CD4-positive, alpha-beta T cell treated with Interleukin-17A for 1 hour (primary cell): ENCODE measurements around the gene TMCO6.
A peak's percentile ranks its signal among the peaks of the same experiment; 100 is the strongest.
"Not testable (repeated sequence)": the region's sequence is repeated elsewhere in the genome, so short reads cannot be mapped to it uniquely, and the experiment has no call there.

Source experiments
- DNase-seq: peaks from one replicate; pipeline ENCODE4 v3.0.0-alpha.2; 2020

TMCO6 gene

GRCh38 chr5:140639148-140639981, at the start of gene TMCO6:
Gene TMCO6, plus strand, starts transcription at chr5:140639451. Its CDS starts 77 bp downstream, at chr5:140639528.
- peak; percentile 97 for DNase-seq

GRCh38 chr5:140590861-140591260, 48.4 kb upstream of the TMCO6 start:
- no peak for DNase-seq

GRCh38 chr5:140591747-140592372, 47.4 kb upstream of the TMCO6 start:
- DNase-seq, result no peak

GRCh38 chr5:140593070-140593469, 46.2 kb upstream of the TMCO6 start:
- DNase-seq, result not testable (repeated sequence)

GRCh38 chr5:140594169-140594568, 45.1 kb upstream of the TMCO6 start:
- DNase-seq, result no peak

GRCh38 chr5:140595538-140596300, 43.5 kb upstream of the TMCO6 start:
- DNase-seq, result peak; percentile 19

- DNase-seq, result no peak
Observed at GRCh38 chr5:140596321-140596741, 42.9 kb upstream of the TMCO6 start.

- no peak for DNase-seq
Observed at GRCh38 chr5:140598836-140599235, 40.4 kb upstream of the TMCO6 start.

GRCh38 chr5:140600096-140600495, 39.2 kb upstream of the TMCO6 start:
- no peak for DNase-seq

GRCh38 chr5:140602147-140602546, 37.1 kb upstream of the TMCO6 start:
- DNase-seq, result no peak

GRCh38 chr5:140603446-140603698, 35.9 kb upstream of the TMCO6 start:
- DNase-seq, result not testable (repeated sequence)

GRCh38 chr5:140603734-140604133, 35.5 kb upstream of the TMCO6 start:
- no peak for DNase-seq

- no peak for DNase-seq
Observed at GRCh38 chr5:140605879-140606278, 33.4 kb upstream of the TMCO6 start.

- DNase-seq, result no peak
Observed at GRCh38 chr5:140607031-140607430, 32.2 kb upstream of the TMCO6 start.

- DNase-seq, result no peak
Observed at GRCh38 chr5:140608722-140609121, 30.5 kb upstream of the TMCO6 start.

GRCh38 chr5:140609126-140609525, 30.1 kb upstream of the TMCO6 start:
- no peak for DNase-seq

- no peak for DNase-seq
Observed at GRCh38 chr5:140611020-140611521, 28.2 kb upstream of the TMCO6 start.

GRCh38 chr5:140622301-140622700, 16.9 kb upstream of the TMCO6 start:
- no peak for DNase-seq

- not testable (repeated sequence) for DNase-seq
Observed at GRCh38 chr5:140623061-140623460, 16.2 kb upstream of the TMCO6 start.

GRCh38 chr5:140624886-140625285, 14.4 kb upstream of the TMCO6 start:
- not testable (repeated sequence) for DNase-seq

GRCh38 chr5:140627972-140628371, 11.3 kb upstream of the TMCO6 start:
- no peak for DNase-seq

- DNase-seq, result no peak
Observed at GRCh38 chr5:140628711-140629110, 10.5 kb upstream of the TMCO6 start.

- DNase-seq, result no peak
Observed at GRCh38 chr5:140630292-140631035, 8.8 kb upstream of the TMCO6 start.
